PC-3 (cell line): ENCODE results near the gene SVOPL.

Experiments used
- CTCF ChIP-seq: fragments of 300-600 bp; sonication (generic); conservative IDR thresholded peaks from 2 replicates; pipeline ENCODE4 v1.5.1; 2017; ENCODE audit warnings: antibody characterized with exemption, low read depth, mild to moderate bottlenecking, low read length
- EZH2 ChIP-seq: fragments of 300-600 bp; sonication (generic); IDR thresholded peaks from one replicate; pipeline ENCODE4 v1.6.1; 2017; ENCODE audit warnings: antibody characterized with exemption, mild to moderate bottlenecking, low read length; ENCODE audit not compliant: unreplicated experiment
- EZH2phosphoT487 ChIP-seq: fragments of 300-600 bp; sonication (generic); IDR thresholded peaks from 2 replicates; pipeline ENCODE4 v1.6.1; 2018; ENCODE audit warnings: mild to moderate bottlenecking, antibody characterized with exemption, low read length, borderline replicate concordance

- no peak for TF ChIP-seq EZH2
- no peak for TF ChIP-seq CTCF
- no peak for TF ChIP-seq EZH2phosphoT487
Observed at GRCh38 chr7:138716889-138717288, 15.7 kb upstream of the SVOPL start.
